Measurements from ENCODE around the gene EHMT1. TPM values are rescaled to one million over a fixed set of nuclear protein-coding genes. Genes with fewer than 3 reads are reported as not detected.
A peak's percentile ranks its signal among the peaks of the same experiment; 100 is the strongest.

The EHMT1 gene
- total and polyA plus RNA-seq, 10 of the 15 experiments (the other 5 are each of a cell fraction or from before 2014, with no cell fraction given), result 2.9 to 100 (median 48.1) TPM

- FAIRE-seq (no peak), DNase-seq (ENCODE audit: low read depth, low spot score) (peak; percentile 15), ATAC-seq (peak; percentile 97)
- intact Hi-C loops (cut with micrococcal nuclease; ENCODE audit: unreplicated experiment) (no loop called here), in situ Hi-C loops (cut with MboI) (no loop called here)
- peaks cover 6% of the 10 kb centered on the region; the same call in 1 of the 2 replicates for H3K4me1 ChIP-seq (ENCODE audit: control insufficient read depth, insufficient read depth, low read length)
- no peaks in the 10 kb centered on the region for H3K27me3 ChIP-seq (replicated peaks in 1 of 2; ENCODE audit: control insufficient read depth in 2 of 2, insufficient read depth in 2 of 2, low read length in 1 of 2)
- peak within 1 kb of the TSS; percentile 82 for H2AFZ ChIP-seq (ENCODE audit: control insufficient read depth, low read depth, low read length)
- peaks cover 9 to 11% of the 10 kb centered on the region in 2 experiments; a peak in 3 of 4 replicates for H3K36me3 ChIP-seq (ENCODE audit: control insufficient read depth in 2 of 2, insufficient read depth in 2 of 2, low read length in 1 of 2)
- BruUV-seq (replicated peaks), result TSS peak; percentile 87
- no peaks in the 10 kb centered on the region for H4K20me1 ChIP-seq (ENCODE audit: control insufficient read depth, insufficient read depth)
- H3K27ac ChIP-seq (ENCODE audit: control insufficient read depth, insufficient read depth), result peak within 1 kb of the TSS; percentile 54; the same call in 1 of the 2 replicates
- WGBS (ENCODE audit: insufficient coverage, insufficient replicate concordance, low lambda C conversion rate, missing lambda C conversion rate), result 0% methylated on average over 56 of the region's 113 CpGs
- peak within 1 kb of the TSS; percentile 78 for H3K9ac ChIP-seq (ENCODE audit: control insufficient read depth, insufficient read depth, low read length)
- CTCF ChIA-PET, result interaction anchor here (1.0 to 1.5 kb wide), 3 partner anchors 11 to 56 kb away, joined by 3 read pairs; no protein-coding TSS in a partner anchor
- H3K4me2 ChIP-seq (ENCODE audit: control insufficient read depth, insufficient read depth), result peak within 1 kb of the TSS; percentile 91
- no peaks in the 10 kb centered on the region for H3K9me3 ChIP-seq (replicated peaks; ENCODE audit: control insufficient read depth, insufficient read depth, low read length)
- POLR2A ChIA-PET, result interaction anchor here (0.7 to 1.0 kb wide), 2 partner anchors 39 to 42 kb away, joined by 3 read pairs; partner anchors contain the start of gene MRPL41
- peak within 1 kb of the TSS; percentile 95 for H3K4me3 ChIP-seq
- H3K79me2 ChIP-seq (ENCODE audit: control insufficient read depth, insufficient read depth, low read length), result peaks cover 14% of the 10 kb centered on the region
- SMC1A ChIA-PET (ENCODE audit: uncharacterized antibody, unreplicated experiment), result interaction anchor here (1.0 kb wide), 1 partner anchor 15 kb away, joined by 3 read pairs; no protein-coding TSS in a partner anchor
- RAD21 ChIA-PET (ENCODE audit: unreplicated experiment), result interaction anchor here (0.8 to 1.5 kb wide), 3 partner anchors 14 to 40 kb away, joined by 3 to 4 read pairs (median 4); partner anchors contain the start of genes ARRDC1, EHMT1 and MRPL41
- TF ChIP-seq MXI1 (IDR thresholded peaks at IDR 0.05; ENCODE audit: low read depth, low read length), result peak; percentile 44; the same call in 1 of the 2 replicates
- TF ChIP-seq, protein P1, sequence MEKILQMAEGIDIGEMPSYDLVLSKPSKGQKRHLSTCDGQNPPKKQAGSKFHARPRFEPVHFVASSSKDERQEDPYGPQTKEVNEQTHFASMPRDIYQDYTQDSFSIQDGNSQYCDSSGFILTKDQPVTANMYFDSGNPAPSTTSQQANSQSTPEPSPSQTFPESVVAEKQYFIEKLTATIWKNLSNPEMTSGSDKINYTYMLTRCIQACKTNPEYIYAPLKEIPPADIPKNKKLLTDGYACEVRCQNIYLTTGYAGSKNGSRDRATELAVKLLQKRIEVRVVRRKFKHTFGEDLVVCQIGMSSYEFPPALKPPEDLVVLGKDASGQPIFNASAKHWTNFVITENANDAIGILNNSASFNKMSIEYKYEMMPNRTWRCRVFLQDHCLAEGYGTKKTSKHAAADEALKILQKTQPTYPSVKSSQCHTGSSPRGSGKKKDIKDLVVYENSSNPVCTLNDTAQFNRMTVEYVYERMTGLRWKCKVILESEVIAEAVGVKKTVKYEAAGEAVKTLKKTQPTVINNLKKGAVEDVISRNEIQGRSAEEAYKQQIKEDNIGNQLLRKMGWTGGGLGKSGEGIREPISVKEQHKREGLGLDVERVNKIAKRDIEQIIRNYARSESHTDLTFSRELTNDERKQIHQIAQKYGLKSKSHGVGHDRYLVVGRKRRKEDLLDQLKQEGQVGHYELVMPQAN (conservative IDR thresholded peaks at IDR 0.05), result peak; percentile 91
- no peak for TF ChIP-seq RUNX3 (IDR thresholded peaks at IDR 0.05; ENCODE audit: low read length)
- TF ChIP-seq IKZF1 (conservative IDR thresholded peaks at IDR 0.05), result peak; percentile 61; the same call in 1 of the 2 replicates
- TF ChIP-seq BRCA1 (IDR thresholded peaks at IDR 0.05; ENCODE audit: low read depth, low read length), result no peak
- no peak for TF ChIP-seq SMAD1 (IDR thresholded peaks at IDR 0.05; ENCODE audit: low read depth, partially characterized antibody)
- TF ChIP-seq MLLT1 (IDR thresholded peaks at IDR 0.05), result no peak
- TF ChIP-seq TCF12 (IDR thresholded peaks at IDR 0.05; ENCODE audit: low read depth, low read length), result 0 out of 2 replicates have a peak, but pooled peaks have one; percentile 18
- no peak for TF ChIP-seq WRNIP1 (IDR thresholded peaks at IDR 0.05; ENCODE audit: borderline replicate concordance, low read depth, low read length)
- TF ChIP-seq NFYB (IDR thresholded peaks at IDR 0.05; ENCODE audit: insufficient read depth, low read depth, low read length), result peak; percentile 82; the same call in 1 of the 2 replicates
- TF ChIP-seq ZSCAN29 (IDR thresholded peaks at IDR 0.05), result no peak
- no peak for TF ChIP-seq HDAC6 (IDR thresholded peaks at IDR 0.05; ENCODE audit: unreplicated experiment)
- TF ChIP-seq RBBP5 (conservative IDR thresholded peaks at IDR 0.05), result no peak
- TF ChIP-seq SREBF2 (IDR thresholded peaks at IDR 0.05; ENCODE audit: low read length), result no peak
- TF ChIP-seq E2F4 (IDR thresholded peaks at IDR 0.05; ENCODE audit: low read depth, low read length), result peak; percentile 60; the same call in 1 of the 2 replicates
- TF ChIP-seq NRF1 (conservative IDR thresholded peaks at IDR 0.05; ENCODE audit: low read depth, low read length), result peak; percentile 40; the same call in 1 of the 2 replicates
- TF ChIP-seq BHLHE40 (IDR thresholded peaks at IDR 0.05; ENCODE audit: borderline replicate concordance in 1 of 2, low read depth in 2 of 2, low read length in 1 of 2), result 0 out of 4 replicates have a peak, but pooled peaks of 1 of the 2 experiments have one; percentile 25
- TF ChIP-seq SIN3A (IDR thresholded peaks at IDR 0.05; ENCODE audit: low read depth, low read length), result peak; percentile 70; the same call in 1 of the 2 replicates
Observed at GRCh38 chr9:137590469-137591383, 28.1 kb upstream of the EHMT1 start, which contains the start of gene ZMYND19. TSS of gene ZMYND19 (minus strand) at chr9:137590512. CDS start at chr9:137590263, 249 bp downstream.

Data from GM12878 (cell line).